Loucy (cell line): Measurements from ENCODE around the gene ATP6V0D1.

Experiments
- EZH2phosphoT487 ChIP-seq: fragments of 200-600 bp; IDR thresholded peaks from 2 replicates; pipeline ENCODE4 v1.6.1; 2018; ENCODE audit warnings: antibody characterized with exemption, mild to moderate bottlenecking, moderate library complexity, borderline replicate concordance
- TF ChIP-seq, protein P1 (sequence below): fragments of 200-600 bp; sonication (generic); conservative IDR thresholded peaks from 2 replicates; pipeline ENCODE4 v1.5.1; 2014; ENCODE audit warnings: mild to moderate bottlenecking, antibody characterized with exemption, low read length

DNA sequence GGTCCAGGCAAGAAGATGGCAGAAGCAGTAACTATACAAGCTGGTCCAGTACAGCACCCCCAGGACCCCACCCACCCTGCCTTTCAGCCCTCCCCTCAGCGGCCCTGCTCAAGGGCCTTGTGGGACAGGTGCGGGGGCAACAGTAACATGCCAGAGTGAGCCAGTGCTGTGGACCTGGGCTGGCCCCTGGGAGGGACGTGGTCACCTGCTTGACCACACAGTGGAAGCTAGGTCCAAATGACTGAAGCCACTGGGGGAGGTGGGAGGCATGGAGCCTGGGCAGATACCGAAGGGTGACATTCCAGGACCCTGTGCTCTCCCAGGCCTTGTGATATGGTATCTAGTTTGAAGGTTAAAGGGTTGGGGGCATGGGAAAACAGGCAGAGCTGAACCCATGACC is 17.3 kb downstream of the ATP6V0D1 start:
- TF ChIP-seq, protein P1, sequence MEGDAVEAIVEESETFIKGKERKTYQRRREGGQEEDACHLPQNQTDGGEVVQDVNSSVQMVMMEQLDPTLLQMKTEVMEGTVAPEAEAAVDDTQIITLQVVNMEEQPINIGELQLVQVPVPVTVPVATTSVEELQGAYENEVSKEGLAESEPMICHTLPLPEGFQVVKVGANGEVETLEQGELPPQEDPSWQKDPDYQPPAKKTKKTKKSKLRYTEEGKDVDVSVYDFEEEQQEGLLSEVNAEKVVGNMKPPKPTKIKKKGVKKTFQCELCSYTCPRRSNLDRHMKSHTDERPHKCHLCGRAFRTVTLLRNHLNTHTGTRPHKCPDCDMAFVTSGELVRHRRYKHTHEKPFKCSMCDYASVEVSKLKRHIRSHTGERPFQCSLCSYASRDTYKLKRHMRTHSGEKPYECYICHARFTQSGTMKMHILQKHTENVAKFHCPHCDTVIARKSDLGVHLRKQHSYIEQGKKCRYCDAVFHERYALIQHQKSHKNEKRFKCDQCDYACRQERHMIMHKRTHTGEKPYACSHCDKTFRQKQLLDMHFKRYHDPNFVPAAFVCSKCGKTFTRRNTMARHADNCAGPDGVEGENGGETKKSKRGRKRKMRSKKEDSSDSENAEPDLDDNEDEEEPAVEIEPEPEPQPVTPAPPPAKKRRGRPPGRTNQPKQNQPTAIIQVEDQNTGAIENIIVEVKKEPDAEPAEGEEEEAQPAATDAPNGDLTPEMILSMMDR: no peak
- TF ChIP-seq EZH2phosphoT487: no peak
